DOHH2 (cell line): ENCODE measurements around the gene HERC6.

Experiments
- H3F3A ChIP-seq: fragments of 200-600 bp; sonication (generic), shearing (Covaris generic); 2 replicates; pipeline ENCODE4 v1.6.0; 2016; ENCODE audit warnings: antibody characterized with exemption, mild to moderate bottlenecking; ENCODE audit not compliant: control insufficient read depth, insufficient read depth
- H3K27ac ChIP-seq: fragments of 200-600 bp; sonication (generic); 2 replicates; pipeline ENCODE4 v1.5.1; 2014; ENCODE audit warnings: low read depth, mild to moderate bottlenecking, low read length, moderate library complexity
- H3K27me3 ChIP-seq: fragments of 200-600 bp; sonication (generic); 2 replicates; pipeline ENCODE4 v1.6.1; 2014; ENCODE audit warnings: mild to moderate bottlenecking, low read length, mixed read lengths; ENCODE audit not compliant: control insufficient read depth
- H3K36me3 ChIP-seq: fragments of 200-600 bp; sonication (generic); 2 replicates; pipeline ENCODE4 v1.6.1; 2014; ENCODE audit warnings: mild to moderate bottlenecking, low read length, moderate library complexity, mixed read lengths; ENCODE audit not compliant: control insufficient read depth
- H3K4me1 ChIP-seq: fragments of 200-600 bp; sonication (generic); 2 replicates; pipeline ENCODE4 v1.6.1; 2014; ENCODE audit warnings: mild to moderate bottlenecking, low read length, mixed read lengths; ENCODE audit not compliant: control insufficient read depth
- H3K4me2 ChIP-seq: fragments of 200-600 bp; sonication (generic); 2 replicates; pipeline ENCODE4 v1.6.0; 2014; ENCODE audit warnings: mild to moderate bottlenecking, low read length, moderate library complexity
- H3K4me3 ChIP-seq: fragments of 200-600 bp; sonication (generic); 2 replicates; pipeline ENCODE4 v1.5.1; 2014; ENCODE audit warnings: mild to moderate bottlenecking, low read length, mixed read lengths
- H3K79me2 ChIP-seq: fragments of 200-600 bp; sonication (generic); 2 replicates; pipeline ENCODE4 v1.6.1; 2014; ENCODE audit warnings: mild to moderate bottlenecking, low read length, mixed read lengths; ENCODE audit not compliant: control insufficient read depth
- H3K9me2 ChIP-seq: fragments of 200-600 bp; sonication (generic); replicated peaks from 2 replicates; pipeline ENCODE4 v1.6.1; 2014; ENCODE audit warnings: mild to moderate bottlenecking, low read length, mixed read lengths; ENCODE audit not compliant: control insufficient read depth
- H3K9me3 ChIP-seq: fragments of 200-600 bp; sonication (generic); 2 replicates; pipeline ENCODE4 v1.6.1; 2014; ENCODE audit warnings: antibody characterized with exemption, low read length, mixed read lengths; ENCODE audit not compliant: control insufficient read depth, insufficient read depth
- H4K20me1 ChIP-seq: fragments of 200-600 bp; sonication (generic); 2 replicates; pipeline ENCODE4 v1.6.0; 2014; ENCODE audit warnings: low read depth, mild to moderate bottlenecking, antibody characterized with exemption, low read length, moderate library complexity; ENCODE audit not compliant: control insufficient read depth, insufficient read depth
- CTCF ChIP-seq: fragments of 200-600 bp; sonication (generic); IDR thresholded peaks from one replicate; pipeline ENCODE4 v1.5.1; 2014; ENCODE audit warnings: antibody characterized with exemption, mild to moderate bottlenecking, low read depth, low read length; ENCODE audit not compliant: poor library complexity, severe bottlenecking
- EZH2phosphoT487 ChIP-seq: fragments of 200-600 bp; sonication (generic); IDR thresholded peaks from 2 replicates; pipeline ENCODE4 v1.6.1; 2017; ENCODE audit warnings: borderline replicate concordance, mild to moderate bottlenecking, antibody characterized with exemption, low read length, moderate library complexity, mixed read lengths

The HERC6 gene

GRCh38 chr4:88419874-88420273 is 41.2 kb downstream of the HERC6 start:
- no peaks in the 10 kb centered on the region for H3K79me2 ChIP-seq
- H3K27ac ChIP-seq: no peak overlapping the region
- H3K4me3 ChIP-seq: no peak overlapping the region
- H3K9me2 ChIP-seq: no peaks in the 10 kb centered on the region
- H3K36me3 ChIP-seq: no peaks in the 10 kb centered on the region
- no peaks in the 10 kb centered on the region for H3K4me1 ChIP-seq
- H4K20me1 ChIP-seq: no peaks in the 10 kb centered on the region
- H3K27me3 ChIP-seq: 0 out of 2 replicates have a peak, but pooled peaks cover 3% of the 10 kb centered on the region
- TF ChIP-seq EZH2phosphoT487 (no peak), CTCF (no peak)
- no peaks in the 10 kb centered on the region for H3K9me3 ChIP-seq
- no peaks in the 10 kb centered on the region for H3F3A ChIP-seq
- no peak overlapping the region for H3K4me2 ChIP-seq

GRCh38 chr4:88420844-88421243 is 42.2 kb downstream of the HERC6 start:
- no peaks in the 10 kb centered on the region for H3K9me2 ChIP-seq
- no peaks in the 10 kb centered on the region for H3K79me2 ChIP-seq
- H4K20me1 ChIP-seq: no peaks in the 10 kb centered on the region
- no peak overlapping the region for H3K4me2 ChIP-seq
- H3K27me3 ChIP-seq: 0 out of 2 replicates have a peak, but pooled peaks cover 3% of the 10 kb centered on the region
- H3K4me3 ChIP-seq: no peak overlapping the region
- H3F3A ChIP-seq: no peaks in the 10 kb centered on the region
- H3K27ac ChIP-seq: no peak overlapping the region
- no peaks in the 10 kb centered on the region for H3K4me1 ChIP-seq
- no peaks in the 10 kb centered on the region for H3K36me3 ChIP-seq
- TF ChIP-seq CTCF (no peak), EZH2phosphoT487 (no peak)
- no peaks in the 10 kb centered on the region for H3K9me3 ChIP-seq

- Histone ChIP-seq H3K4me2 (no peak overlapping the region), H3K4me3 (no peak overlapping the region), H3K9me2 (no peaks in the 10 kb centered on the region), H3K27ac (no peak overlapping the region), H3K36me3 (no peaks in the 10 kb centered on the region), H4K20me1 (no peaks in the 10 kb centered on the region), H3K79me2 (no peaks in the 10 kb centered on the region), H3F3A (no peaks in the 10 kb centered on the region), H3K9me3 (no peaks in the 10 kb centered on the region), H3K4me1 (no peaks in the 10 kb centered on the region), H3K27me3 (0 out of 2 replicates have a peak, but pooled peaks cover 3% of the 10 kb centered on the region)
- TF ChIP-seq EZH2phosphoT487 (no peak), CTCF (no peak)
Measured at GRCh38 chr4:88422403-88422802, 43.8 kb downstream of the HERC6 start.
